Measurements from ENCODE around the gene KDM5B.

DNA sequence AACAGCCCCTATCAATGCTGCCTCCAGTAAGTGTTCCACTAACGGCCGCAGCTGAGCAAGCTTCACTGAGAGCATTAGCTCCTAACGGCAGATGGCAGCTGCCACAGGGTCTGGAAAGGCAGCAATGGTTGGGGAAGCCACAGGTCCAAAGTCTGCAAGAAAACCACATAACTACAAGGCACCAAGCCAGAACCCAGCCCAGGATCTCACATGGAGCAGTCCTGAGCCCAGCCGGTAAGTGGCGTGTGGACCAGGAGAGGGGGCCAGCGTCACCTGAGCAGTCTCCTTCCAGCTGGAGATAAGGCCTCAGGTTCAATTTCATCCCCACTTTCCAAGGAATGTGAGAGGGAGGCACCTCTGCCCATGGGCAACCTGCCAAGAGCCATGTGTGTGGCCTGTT is 111.2 kb downstream of the KDM5B start:
- TF ChIP-seq POLR2A (IDR thresholded peaks at IDR 0.05) (no peak), POLR2AphosphoS5 (IDR thresholded peaks at IDR 0.05) (no peak), EP300 (IDR thresholded peaks at IDR 0.05) (no peak)
- TF ChIP-seq, protein P1, sequence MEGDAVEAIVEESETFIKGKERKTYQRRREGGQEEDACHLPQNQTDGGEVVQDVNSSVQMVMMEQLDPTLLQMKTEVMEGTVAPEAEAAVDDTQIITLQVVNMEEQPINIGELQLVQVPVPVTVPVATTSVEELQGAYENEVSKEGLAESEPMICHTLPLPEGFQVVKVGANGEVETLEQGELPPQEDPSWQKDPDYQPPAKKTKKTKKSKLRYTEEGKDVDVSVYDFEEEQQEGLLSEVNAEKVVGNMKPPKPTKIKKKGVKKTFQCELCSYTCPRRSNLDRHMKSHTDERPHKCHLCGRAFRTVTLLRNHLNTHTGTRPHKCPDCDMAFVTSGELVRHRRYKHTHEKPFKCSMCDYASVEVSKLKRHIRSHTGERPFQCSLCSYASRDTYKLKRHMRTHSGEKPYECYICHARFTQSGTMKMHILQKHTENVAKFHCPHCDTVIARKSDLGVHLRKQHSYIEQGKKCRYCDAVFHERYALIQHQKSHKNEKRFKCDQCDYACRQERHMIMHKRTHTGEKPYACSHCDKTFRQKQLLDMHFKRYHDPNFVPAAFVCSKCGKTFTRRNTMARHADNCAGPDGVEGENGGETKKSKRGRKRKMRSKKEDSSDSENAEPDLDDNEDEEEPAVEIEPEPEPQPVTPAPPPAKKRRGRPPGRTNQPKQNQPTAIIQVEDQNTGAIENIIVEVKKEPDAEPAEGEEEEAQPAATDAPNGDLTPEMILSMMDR (IDR thresholded peaks at IDR 0.05) = no peak
